ENCODE measurements around the gene BEST1.

Gene BEST1

DNA sequence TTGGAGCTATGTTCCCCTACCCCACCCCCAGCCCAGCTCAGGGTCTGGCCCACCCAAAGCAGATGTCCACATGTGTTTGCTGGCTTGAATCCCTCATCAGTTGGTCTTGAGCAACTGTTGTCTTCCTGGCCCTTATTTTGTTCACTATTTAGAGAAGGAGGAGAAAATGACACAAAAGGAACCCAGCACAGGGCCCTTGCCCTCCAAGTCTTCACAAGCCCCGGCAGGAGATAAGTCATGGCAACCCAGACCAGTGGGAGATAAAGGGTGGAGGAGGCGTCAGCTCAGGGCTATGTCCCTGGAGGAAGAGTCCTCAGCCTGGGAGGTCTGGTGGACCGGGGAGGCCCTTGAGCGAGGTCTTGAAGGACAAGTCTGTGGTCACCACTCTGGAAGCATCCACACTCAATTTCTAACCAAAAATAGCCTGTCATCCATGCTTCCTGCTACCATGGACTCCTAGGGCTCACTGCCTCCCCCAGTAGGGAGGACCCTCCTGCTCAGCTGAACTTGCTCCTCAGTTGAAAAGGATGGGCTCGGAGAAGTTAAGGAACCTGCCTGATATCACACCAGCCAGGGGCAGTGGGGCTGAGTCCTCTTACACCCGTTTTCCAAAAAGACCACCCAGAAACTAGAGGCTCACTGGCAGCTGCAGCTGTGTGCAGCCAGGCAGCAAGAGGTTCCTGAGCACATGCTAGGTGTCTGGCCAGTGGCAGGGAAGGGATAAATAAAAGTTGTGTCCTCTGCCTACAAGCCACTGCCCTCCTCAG is 31.0 kb upstream of the BEST1 start:
- no peak overlapping the region for H3K9ac ChIP-seq

DNA sequence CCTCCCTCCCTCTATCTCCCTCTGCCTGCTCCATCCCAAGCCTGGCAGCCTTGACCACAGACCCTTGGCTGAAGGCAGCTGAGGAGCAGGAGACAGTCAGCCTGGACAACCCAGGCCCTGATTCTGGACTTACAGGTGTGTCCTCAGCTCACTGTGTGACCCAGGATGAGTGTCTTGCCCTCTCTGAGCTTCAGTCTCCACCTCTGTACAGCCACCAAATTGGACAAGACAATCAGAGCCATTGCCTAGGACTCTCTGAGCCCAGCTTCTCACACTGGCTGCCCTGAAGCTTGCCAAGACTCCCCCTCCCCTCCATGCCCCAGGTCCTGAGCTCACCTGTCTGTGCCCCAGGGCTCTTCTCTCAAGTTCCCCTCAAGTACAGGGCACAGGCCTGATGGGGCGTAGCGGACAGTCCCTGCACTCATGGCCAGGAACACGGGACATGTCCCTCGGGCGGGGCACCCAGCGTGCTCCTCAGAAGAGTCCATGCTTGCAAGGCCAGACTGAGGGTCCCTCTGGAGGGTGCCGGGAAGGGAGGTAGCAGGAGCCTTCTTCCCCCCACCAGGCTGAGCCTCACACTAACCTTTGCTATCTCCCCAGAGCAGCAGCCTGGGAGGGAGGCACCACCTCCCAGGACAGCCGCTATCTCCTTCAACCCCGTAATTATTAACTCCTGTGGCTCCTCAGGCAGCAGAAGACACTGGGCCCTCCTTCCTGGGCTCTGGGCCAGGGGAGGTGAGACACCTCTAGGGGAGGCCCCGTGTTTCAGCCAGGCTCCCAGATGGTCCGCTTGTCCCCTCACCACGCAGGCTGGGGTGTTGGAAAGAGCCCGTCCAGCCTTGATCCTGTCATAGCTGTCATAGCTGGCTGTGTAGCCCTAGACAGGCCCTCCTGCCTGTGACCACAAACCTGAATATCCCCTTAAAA is 30.2 kb upstream of the BEST1 start:
- no peaks in the 10 kb centered on the region for H3K79me2 ChIP-seq
- H3K9me3 ChIP-seq (ENCODE audit: control insufficient read depth, low read length), result no peaks in the 10 kb centered on the region
- H3K4me1 ChIP-seq, result peaks cover 12% of the 10 kb centered on the region
- H3K9ac ChIP-seq, result no peak overlapping the region
- H3K27me3 ChIP-seq (ENCODE audit: control insufficient read depth, insufficient read depth, low read length), result no peaks in the 10 kb centered on the region
- H2AFZ ChIP-seq, result no peak overlapping the region
- H3K4me2 ChIP-seq (ENCODE audit: low read length), result no peak overlapping the region
- H3K27ac ChIP-seq, result no peak overlapping the region
- no peaks in the 10 kb centered on the region for H3K36me3 ChIP-seq (ENCODE audit: control insufficient read depth, insufficient read depth, low read length)
- H3K4me3 ChIP-seq (ENCODE audit: low read depth, low read length), result no peak overlapping the region
- TF ChIP-seq, protein P1, sequence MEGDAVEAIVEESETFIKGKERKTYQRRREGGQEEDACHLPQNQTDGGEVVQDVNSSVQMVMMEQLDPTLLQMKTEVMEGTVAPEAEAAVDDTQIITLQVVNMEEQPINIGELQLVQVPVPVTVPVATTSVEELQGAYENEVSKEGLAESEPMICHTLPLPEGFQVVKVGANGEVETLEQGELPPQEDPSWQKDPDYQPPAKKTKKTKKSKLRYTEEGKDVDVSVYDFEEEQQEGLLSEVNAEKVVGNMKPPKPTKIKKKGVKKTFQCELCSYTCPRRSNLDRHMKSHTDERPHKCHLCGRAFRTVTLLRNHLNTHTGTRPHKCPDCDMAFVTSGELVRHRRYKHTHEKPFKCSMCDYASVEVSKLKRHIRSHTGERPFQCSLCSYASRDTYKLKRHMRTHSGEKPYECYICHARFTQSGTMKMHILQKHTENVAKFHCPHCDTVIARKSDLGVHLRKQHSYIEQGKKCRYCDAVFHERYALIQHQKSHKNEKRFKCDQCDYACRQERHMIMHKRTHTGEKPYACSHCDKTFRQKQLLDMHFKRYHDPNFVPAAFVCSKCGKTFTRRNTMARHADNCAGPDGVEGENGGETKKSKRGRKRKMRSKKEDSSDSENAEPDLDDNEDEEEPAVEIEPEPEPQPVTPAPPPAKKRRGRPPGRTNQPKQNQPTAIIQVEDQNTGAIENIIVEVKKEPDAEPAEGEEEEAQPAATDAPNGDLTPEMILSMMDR (IDR thresholded peaks at IDR 0.05), result no peak

More for the DNA sequence above, 31.0 kb upstream of the BEST1 start:
- no peaks in the 10 kb centered on the region for H3K27me3 ChIP-seq (ENCODE audit: control insufficient read depth, insufficient read depth, low read length)
- peaks cover 12% of the 10 kb centered on the region for H3K4me1 ChIP-seq
- H3K4me3 ChIP-seq (ENCODE audit: low read depth, low read length), result no peak overlapping the region
- no peak overlapping the region for H3K27ac ChIP-seq
- no peaks in the 10 kb centered on the region for H3K79me2 ChIP-seq
- no peaks in the 10 kb centered on the region for H3K9me3 ChIP-seq (ENCODE audit: control insufficient read depth, low read length)
- no peaks in the 10 kb centered on the region for H3K36me3 ChIP-seq (ENCODE audit: control insufficient read depth, insufficient read depth, low read length)
- TF ChIP-seq, protein P1 (IDR thresholded peaks at IDR 0.05), result no peak
- H3K4me2 ChIP-seq (ENCODE audit: low read length), result no peak overlapping the region
- H2AFZ ChIP-seq, result no peak overlapping the region

DNA sequence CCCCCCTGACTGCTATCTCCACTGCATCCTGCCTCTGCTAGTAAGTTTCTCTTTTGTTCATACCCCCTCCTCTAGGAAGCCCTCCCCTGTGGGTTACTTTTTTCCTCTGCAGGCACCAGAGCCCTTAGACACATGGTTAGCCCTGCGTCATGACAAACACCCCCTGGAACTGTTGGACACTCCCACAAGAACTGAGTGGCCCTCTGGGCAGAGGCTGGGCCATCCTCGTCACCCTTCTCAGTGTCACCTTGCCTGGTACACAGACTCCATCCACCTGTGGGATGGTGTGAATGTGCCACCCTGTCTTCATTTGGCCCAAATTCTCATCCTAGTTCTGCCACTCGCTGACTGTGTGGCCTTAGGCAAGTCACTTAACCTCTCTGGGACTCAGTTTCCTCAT is 28.7 kb upstream of the BEST1 start:
- Histone ChIP-seq H3K4me2 (ENCODE audit: low read length) (no peak overlapping the region), H3K79me2 (no peaks in the 10 kb centered on the region), H3K4me1 (peaks cover 12% of the 10 kb centered on the region), H3K9me3 (ENCODE audit: control insufficient read depth, low read length) (no peaks in the 10 kb centered on the region), H2AFZ (no peak overlapping the region), H3K36me3 (ENCODE audit: control insufficient read depth, insufficient read depth, low read length) (no peaks in the 10 kb centered on the region), H3K4me3 (ENCODE audit: low read depth, low read length) (no peak overlapping the region), H3K27me3 (ENCODE audit: control insufficient read depth, insufficient read depth, low read length) (no peaks in the 10 kb centered on the region), H3K27ac (no peak overlapping the region), H3K9ac (no peak overlapping the region)
- TF ChIP-seq, protein P1 (IDR thresholded peaks at IDR 0.05), result no peak

DNA sequence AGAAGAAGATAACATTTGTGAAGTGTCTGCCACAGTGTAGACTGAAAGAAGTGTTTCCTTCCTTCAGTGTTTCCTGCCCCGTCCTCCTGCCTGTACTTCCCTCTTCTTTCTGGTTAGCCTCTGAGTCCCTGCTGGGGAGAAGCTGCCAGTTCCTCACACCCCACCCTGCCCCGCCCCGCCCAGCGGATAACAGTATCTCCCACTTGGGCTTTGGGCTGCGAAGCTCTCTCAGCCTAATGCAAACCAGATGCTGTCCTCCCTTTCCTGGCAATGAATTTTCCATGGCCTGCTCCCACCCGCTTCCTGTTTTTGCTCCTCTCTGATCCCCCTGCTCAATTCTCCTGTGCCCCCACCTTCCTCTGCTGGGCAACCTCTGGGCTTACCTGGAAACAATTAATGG is 27.6 kb upstream of the BEST1 start:
- peaks cover 12% of the 10 kb centered on the region for H3K4me1 ChIP-seq
- no peak overlapping the region for H3K4me2 ChIP-seq (ENCODE audit: low read length)
- H3K27ac ChIP-seq, result peak overlapping the region; percentile 78
- no peaks in the 10 kb centered on the region for H3K36me3 ChIP-seq (ENCODE audit: control insufficient read depth, insufficient read depth, low read length)
- H3K79me2 ChIP-seq, result no peaks in the 10 kb centered on the region
- H2AFZ ChIP-seq, result no peak overlapping the region
- H3K27me3 ChIP-seq (ENCODE audit: control insufficient read depth, insufficient read depth, low read length), result no peaks in the 10 kb centered on the region
- TF ChIP-seq, protein P1 (IDR thresholded peaks at IDR 0.05), result no peak
- H3K4me3 ChIP-seq (ENCODE audit: low read depth, low read length), result no peak overlapping the region
- no peaks in the 10 kb centered on the region for H3K9me3 ChIP-seq (ENCODE audit: control insufficient read depth, low read length)
- no peak overlapping the region for H3K9ac ChIP-seq
